PC-3 (cell line): Measurements from ENCODE around the gene CRYGC.

ENCODE experiments used
- EZH2 ChIP-seq: fragments of 300-600 bp; sonication (generic); IDR thresholded peaks from one replicate; pipeline ENCODE4 v1.6.1; 2017; ENCODE audit warnings: antibody characterized with exemption, mild to moderate bottlenecking, low read length; ENCODE audit not compliant: unreplicated experiment
- EZH2phosphoT487 ChIP-seq: fragments of 300-600 bp; sonication (generic); IDR thresholded peaks from 2 replicates; pipeline ENCODE4 v1.6.1; 2018; ENCODE audit warnings: mild to moderate bottlenecking, antibody characterized with exemption, low read length, borderline replicate concordance
- TF ChIP-seq, protein P1 (sequence below): fragments of 300-600 bp; sonication (generic); conservative IDR thresholded peaks from 2 replicates; pipeline ENCODE4 v1.5.1; 2017; ENCODE audit warnings: antibody characterized with exemption, low read depth, mild to moderate bottlenecking, low read length

DNA sequence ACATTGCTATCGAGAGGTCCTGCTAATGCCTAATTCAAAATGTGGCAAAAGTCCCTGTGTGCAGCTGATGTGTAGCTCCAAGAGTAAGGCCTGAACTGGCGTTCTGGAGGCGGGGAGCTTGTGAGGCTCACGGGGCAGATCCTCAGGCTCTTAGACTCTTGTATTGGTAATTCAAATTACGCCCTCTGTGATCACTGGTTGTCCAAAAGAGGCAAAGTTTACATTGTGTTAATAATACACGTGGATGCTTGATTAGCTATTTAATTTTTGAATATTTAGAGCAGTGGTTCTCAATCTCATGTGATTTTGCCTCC is 46.2 kb upstream of the CRYGC start:
- TF ChIP-seq, protein P1, sequence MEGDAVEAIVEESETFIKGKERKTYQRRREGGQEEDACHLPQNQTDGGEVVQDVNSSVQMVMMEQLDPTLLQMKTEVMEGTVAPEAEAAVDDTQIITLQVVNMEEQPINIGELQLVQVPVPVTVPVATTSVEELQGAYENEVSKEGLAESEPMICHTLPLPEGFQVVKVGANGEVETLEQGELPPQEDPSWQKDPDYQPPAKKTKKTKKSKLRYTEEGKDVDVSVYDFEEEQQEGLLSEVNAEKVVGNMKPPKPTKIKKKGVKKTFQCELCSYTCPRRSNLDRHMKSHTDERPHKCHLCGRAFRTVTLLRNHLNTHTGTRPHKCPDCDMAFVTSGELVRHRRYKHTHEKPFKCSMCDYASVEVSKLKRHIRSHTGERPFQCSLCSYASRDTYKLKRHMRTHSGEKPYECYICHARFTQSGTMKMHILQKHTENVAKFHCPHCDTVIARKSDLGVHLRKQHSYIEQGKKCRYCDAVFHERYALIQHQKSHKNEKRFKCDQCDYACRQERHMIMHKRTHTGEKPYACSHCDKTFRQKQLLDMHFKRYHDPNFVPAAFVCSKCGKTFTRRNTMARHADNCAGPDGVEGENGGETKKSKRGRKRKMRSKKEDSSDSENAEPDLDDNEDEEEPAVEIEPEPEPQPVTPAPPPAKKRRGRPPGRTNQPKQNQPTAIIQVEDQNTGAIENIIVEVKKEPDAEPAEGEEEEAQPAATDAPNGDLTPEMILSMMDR: no peak
- TF ChIP-seq EZH2 (no peak), EZH2phosphoT487 (no peak)
